RWPE2 (cell line): ENCODE results near the gene ENO3.

Experiments
- ATAC-seq: fragments of 200-7000 bp; cut with Tn5 transposase; 3 replicates; pipeline ENCODE4 v1.9.1; 2021; ENCODE audit warnings: low read depth
- DNase-seq: peaks from one replicate; pipeline ENCODE4 v3.0.0-alpha.2; 2020; ENCODE audit warnings: low spot score
- H3K27ac ChIP-seq: fragments of 450-650 bp; 2 replicates; pipeline ENCODE4 v1.5.1; 2017; ENCODE audit warnings: mild to moderate bottlenecking; ENCODE audit not compliant: poor library complexity, severe bottlenecking
- H3K27me3 ChIP-seq: fragments of 250-450 bp; sonication (Bioruptor Pico); 2 replicates; pipeline ENCODE4 v1.5.1; 2021; ENCODE audit warnings: mild to moderate bottlenecking, moderate library complexity; ENCODE audit not compliant: insufficient read depth, poor library complexity, severe bottlenecking
- H3K36me3 ChIP-seq: fragments of 250-450 bp; sonication (Bioruptor Pico); 2 replicates; pipeline ENCODE4 v1.5.1; 2020; ENCODE audit warnings: low read depth, mild to moderate bottlenecking, moderate library complexity
- H3K4me1 ChIP-seq: fragments of 250-450 bp; sonication (Bioruptor Pico); 2 replicates; pipeline ENCODE4 v1.5.1; 2021; ENCODE audit warnings: mild to moderate bottlenecking, moderate library complexity; ENCODE audit not compliant: insufficient read depth, poor library complexity, severe bottlenecking
- H3K4me3 ChIP-seq: fragments of 250-450 bp; sonication (Bioruptor Pico); 2 replicates; pipeline ENCODE4 v1.5.1; 2021; ENCODE audit warnings: mild to moderate bottlenecking, moderate library complexity; ENCODE audit not compliant: severe bottlenecking
- H3K9me3 ChIP-seq: fragments of 250-450 bp; sonication (Bioruptor Pico); 2 replicates; pipeline ENCODE4 v1.5.1; 2021; ENCODE audit warnings: mild to moderate bottlenecking, moderate library complexity; ENCODE audit not compliant: severe bottlenecking
- CTCF ChIP-seq: fragments of 450-650 bp; IDR thresholded peaks from one replicate; pipeline ENCODE4 v1.5.1; 2017; ENCODE audit warnings: mild to moderate bottlenecking, moderate library complexity; ENCODE audit not compliant: poor library complexity, severe bottlenecking

The ENO3 gene

GRCh38 chr17:4948931-4949320 is 2.0 kb upstream of the ENO3 start:
- H3K4me1 ChIP-seq = peaks cover 27% of the 10 kb centered on the region
- peak overlapping the region; percentile 99 for H3K27ac ChIP-seq
- H3K27me3 ChIP-seq = no peaks in the 10 kb centered on the region
- H3K4me3 ChIP-seq = peak overlapping the region; percentile 88
- peak; percentile 50 for ATAC-seq
- TF ChIP-seq CTCF = no peak
- peak; percentile 85 for DNase-seq
- H3K9me3 ChIP-seq = no peaks in the 10 kb centered on the region
- peaks cover 37% of the 10 kb centered on the region for H3K36me3 ChIP-seq

- Histone ChIP-seq H3K4me1 (peaks cover 25% of the 10 kb centered on the region), H3K4me3 (peak overlapping the region; percentile 88), H3K27ac (peak overlapping the region; percentile 99), H3K27me3 (no peaks in the 10 kb centered on the region), H3K9me3 (no peaks in the 10 kb centered on the region), H3K36me3 (peaks cover 34% of the 10 kb centered on the region)
- peak; percentile 92 for DNase-seq
- no peak for TF ChIP-seq CTCF
- peak; percentile 13 for ATAC-seq
Observed at GRCh38 chr17:4949321-4950074, 1.4 kb upstream of the ENO3 start.

GRCh38 chr17:4950075-4950745 is 709 bp upstream of the ENO3 start:
- H3K9me3 ChIP-seq = no peaks in the 10 kb centered on the region
- peaks cover 18% of the 10 kb centered on the region for H3K4me1 ChIP-seq
- ATAC-seq (peak; percentile 14), DNase-seq (no peak)
- H3K4me3 ChIP-seq = peak overlapping the region; percentile 88
- no peak for TF ChIP-seq CTCF
- H3K27ac ChIP-seq = peak overlapping the region; percentile 99
- H3K27me3 ChIP-seq = no peaks in the 10 kb centered on the region
- peaks cover 28% of the 10 kb centered on the region for H3K36me3 ChIP-seq

GRCh38 chr17:4951486-4951885 is 567 bp downstream of the ENO3 start:
- no peak for ATAC-seq
- Histone ChIP-seq H3K27ac (peak overlapping the region; percentile 99), H3K4me1 (peaks cover 8% of the 10 kb centered on the region), H3K36me3 (peaks cover 15% of the 10 kb centered on the region), H3K9me3 (no peaks in the 10 kb centered on the region), H3K4me3 (no peak overlapping the region), H3K27me3 (no peaks in the 10 kb centered on the region)
- TF ChIP-seq CTCF = no peak
- DNase-seq = no peak
